Smooth muscle cell of the coronary artery (primary cell): Measurements from ENCODE around the gene GYPC. TPM values are rescaled to one million over a fixed set of nuclear protein-coding genes. Genes with fewer than 3 reads are reported as not detected.

Source experiments
- total RNA-seq: library from RNA; depleted of rRNA; stranded (reverse); fragments of >200 nt; gene quantifications from 2 replicates; pipeline ENCODE4 v1.2.3, GENCODE V29; 2014; ENCODE audit warnings: low replicate concordance

Gene GYPC, protein sequence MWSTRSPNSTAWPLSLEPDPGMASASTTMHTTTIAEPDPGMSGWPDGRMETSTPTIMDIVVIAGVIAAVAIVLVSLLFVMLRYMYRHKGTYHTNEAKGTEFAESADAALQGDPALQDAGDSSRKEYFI
- total RNA-seq: 62.5 and 189 TPM in 2 replicates

DNA sequence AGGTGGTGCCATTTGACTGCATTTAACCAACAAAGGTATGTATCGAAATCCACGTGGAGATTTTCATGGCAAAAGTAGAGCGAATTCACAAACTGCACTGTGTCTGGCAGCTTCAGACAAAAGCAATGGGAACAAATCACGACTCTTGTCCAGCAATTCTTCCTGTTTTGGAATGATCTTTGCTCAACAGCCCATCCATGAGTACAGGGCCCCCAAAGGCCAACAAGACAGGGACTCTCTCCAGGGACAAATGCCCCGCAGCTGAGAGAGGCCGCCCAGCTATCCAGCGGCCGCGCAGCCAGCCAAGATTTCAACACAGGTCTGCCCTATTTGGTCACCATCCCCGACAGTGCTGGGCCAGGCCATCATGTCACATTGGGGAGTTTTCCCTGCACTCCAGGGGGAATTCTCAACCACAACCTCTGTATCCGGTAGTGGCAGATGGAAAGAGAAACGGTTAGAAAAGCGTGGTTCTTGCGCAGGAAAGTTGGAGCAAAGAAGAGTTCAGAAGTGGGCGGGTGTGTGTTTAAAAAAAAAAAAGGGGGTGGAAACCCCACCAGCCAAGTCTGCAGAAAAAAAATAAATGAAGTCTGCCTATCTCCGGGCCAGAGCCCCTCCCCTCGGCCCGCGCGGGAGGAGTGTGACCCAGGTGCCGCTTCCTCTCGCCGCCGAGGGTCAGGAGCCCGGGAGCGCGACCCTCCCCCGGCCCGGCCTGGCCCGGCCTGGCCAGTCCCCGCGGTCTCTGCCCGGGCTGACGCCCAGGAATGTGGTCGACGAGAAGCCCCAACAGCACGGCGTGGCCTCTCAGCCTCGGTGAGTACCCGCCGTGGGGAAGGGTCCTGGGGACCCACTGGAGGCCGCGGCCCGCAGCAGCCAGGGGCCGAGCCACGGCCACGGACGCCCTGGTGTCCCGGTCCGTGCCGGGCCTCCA, at the start of gene GYPC:
GYPC (plus strand) TSS at position 659 of the 931 bp plus-strand sequence; CDS start at position 765, 106 bp downstream.

Other genes with a start within 250 kb of the GYPC start
- not detected in 2 replicates for gene TEX51, start 242.7 kb downstream of the GYPC start, total RNA-seq